ENCODE measurements around the gene PLD2. TPM values are rescaled to one million over a fixed set of nuclear protein-coding genes. Genes with fewer than 3 reads are reported as not detected.

The PLD2 gene
- total and polyA plus RNA-seq, 2 donors (not counting 1 experiment from before 2014, with no cell fraction given), result 53.1 to 69.2 TPM

GRCh38 chr17:4789701-4789950 lies 17.3 kb upstream of the PLD2 start:
- ATAC-seq (ENCODE audit: low read depth) (no peak), DNase-seq (no peak)
- peak overlapping the region; percentile 95 for H3K4me2 ChIP-seq (replicated peaks; ENCODE audit: low read depth, low read length, poor library complexity, severe bottlenecking)
- H3K4me3 Mint-ChIP-seq, result peak overlapping the region; percentile 94
- H3K27ac ChIP-seq (ENCODE audit: low read length in 2 of 2), result no peak overlapping the region
- 0% methylated on average over 25 of the region's 25 CpGs for WGBS (ENCODE audit: insufficient coverage)
- H2AFZ ChIP-seq (ENCODE audit: insufficient read depth, low read depth, low read length, poor library complexity, severe bottlenecking), result peak overlapping the region; percentile 86
- H3K27me3 Mint-ChIP-seq, result peaks cover 27% of the 10 kb centered on the region
- H3K27me3 ChIP-seq (replicated peaks in 1 of 4; ENCODE audit: control extremely low read depth in 1 of 4, control insufficient read depth in 3 of 4, insufficient read depth in 4 of 4, low read length in 3 of 4), result peaks cover 0 to 47% (median 29%) of the 10 kb centered on the region in 4 experiments
- peak overlapping the region in 4 of 5 experiments; percentile 55 to 70 (median 63) for H3K4me3 ChIP-seq (ENCODE audit: control extremely low read depth in 1 of 5, extremely low read depth in 1 of 5, insufficient read depth in 1 of 5, low read depth in 2 of 5, low read length in 4 of 5)
- H3K9ac ChIP-seq (ENCODE audit: low read length), result peak overlapping the region; percentile 70
- no peaks in the 10 kb centered on the region for H4K20me1 ChIP-seq (ENCODE audit: control insufficient read depth, insufficient read depth, low read length, poor library complexity, severe bottlenecking)
- no peaks in the 10 kb centered on the region for H3K36me3 ChIP-seq (replicated peaks in 1 of 2; ENCODE audit: control extremely low read depth in 1 of 2, control insufficient read depth in 1 of 2, extremely low read depth in 1 of 2, insufficient read depth in 2 of 2, low read length in 1 of 2)
- peaks cover 30% of the 10 kb centered on the region for H3K4me1 Mint-ChIP-seq
- H3K79me2 ChIP-seq (ENCODE audit: control insufficient read depth, insufficient read depth, low read length), result no peaks in the 10 kb centered on the region
- peaks cover 28 to 34% of the 10 kb centered on the region in 2 donors for H3K4me1 ChIP-seq (ENCODE audit: control insufficient read depth in 2 of 2, insufficient read depth in 2 of 2, low read length in 2 of 2)
- peaks cover 0 to 27% (median 0%) of the 10 kb centered on the region in 3 donors for H3K9me3 ChIP-seq (ENCODE audit: control extremely low read depth in 1 of 3, control insufficient read depth in 2 of 3, insufficient read depth in 1 of 3, low read length in 2 of 3)
- H3K9me3 Mint-ChIP-seq (ENCODE audit: insufficient read depth), result no peaks in the 10 kb centered on the region
- POLR2A ChIA-PET, result interaction anchor here (0.8 to 1.7 kb wide), 7 partner anchors 17 to 178 kb away, joined by 3 to 5 read pairs (median 4); partner anchors contain the start of genes MED11, MINK1, PFN1 and PLD2
- CTCF ChIA-PET, result interaction anchor here (0.6 to 3.2 kb wide), 21 partner anchors 12 to 150 kb away, joined by 3 to 36 read pairs (median 5); partner anchors contain the start of genes ARRB2, C17orf114, CHRNE and CXCL16
- TF ChIP-seq EZH2 (IDR thresholded peaks at IDR 0.05; ENCODE audit: borderline replicate concordance, insufficient read depth, low read depth, low read length, poor library complexity, severe bottlenecking), result no peak
- TF ChIP-seq, protein P1, sequence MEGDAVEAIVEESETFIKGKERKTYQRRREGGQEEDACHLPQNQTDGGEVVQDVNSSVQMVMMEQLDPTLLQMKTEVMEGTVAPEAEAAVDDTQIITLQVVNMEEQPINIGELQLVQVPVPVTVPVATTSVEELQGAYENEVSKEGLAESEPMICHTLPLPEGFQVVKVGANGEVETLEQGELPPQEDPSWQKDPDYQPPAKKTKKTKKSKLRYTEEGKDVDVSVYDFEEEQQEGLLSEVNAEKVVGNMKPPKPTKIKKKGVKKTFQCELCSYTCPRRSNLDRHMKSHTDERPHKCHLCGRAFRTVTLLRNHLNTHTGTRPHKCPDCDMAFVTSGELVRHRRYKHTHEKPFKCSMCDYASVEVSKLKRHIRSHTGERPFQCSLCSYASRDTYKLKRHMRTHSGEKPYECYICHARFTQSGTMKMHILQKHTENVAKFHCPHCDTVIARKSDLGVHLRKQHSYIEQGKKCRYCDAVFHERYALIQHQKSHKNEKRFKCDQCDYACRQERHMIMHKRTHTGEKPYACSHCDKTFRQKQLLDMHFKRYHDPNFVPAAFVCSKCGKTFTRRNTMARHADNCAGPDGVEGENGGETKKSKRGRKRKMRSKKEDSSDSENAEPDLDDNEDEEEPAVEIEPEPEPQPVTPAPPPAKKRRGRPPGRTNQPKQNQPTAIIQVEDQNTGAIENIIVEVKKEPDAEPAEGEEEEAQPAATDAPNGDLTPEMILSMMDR (IDR thresholded peaks at IDR 0.05), result no peak
- H3K27ac Mint-ChIP-seq, result peak overlapping the region; percentile 78
- intact Hi-C loops (cut with micrococcal nuclease), result no loop called here

- Histone ChIP-seq H3K9me3 (ENCODE audit: control extremely low read depth in 1 of 3, control insufficient read depth in 2 of 3, insufficient read depth in 1 of 3, low read length in 2 of 3) (peaks cover 0 to 27% (median 0%) of the 10 kb centered on the region in 3 donors), H3K4me2 (replicated peaks; ENCODE audit: low read depth, low read length, poor library complexity, severe bottlenecking) (peak overlapping the region; percentile 95), H3K4me1 (ENCODE audit: control insufficient read depth in 2 of 2, insufficient read depth in 2 of 2, low read length in 2 of 2) (peaks cover 28 to 33% of the 10 kb centered on the region in 2 donors), H3K27me3 (replicated peaks in 1 of 4; ENCODE audit: control extremely low read depth in 1 of 4, control insufficient read depth in 3 of 4, insufficient read depth in 4 of 4, low read length in 3 of 4) (peaks cover 0 to 44% (median 27%) of the 10 kb centered on the region in 4 experiments), H3K4me3 (ENCODE audit: control extremely low read depth in 1 of 5, extremely low read depth in 1 of 5, insufficient read depth in 1 of 5, low read depth in 2 of 5, low read length in 4 of 5) (peak overlapping the region; percentile 27 to 70 (median 63)), H3K27ac (ENCODE audit: low read length in 2 of 2) (peak overlapping the region in 1 of 2 donors; percentile 53), H2AFZ (ENCODE audit: insufficient read depth, low read depth, low read length, poor library complexity, severe bottlenecking) (peak overlapping the region; percentile 86), H3K79me2 (ENCODE audit: control insufficient read depth, insufficient read depth, low read length) (no peaks in the 10 kb centered on the region), H4K20me1 (ENCODE audit: control insufficient read depth, insufficient read depth, low read length, poor library complexity, severe bottlenecking) (no peaks in the 10 kb centered on the region), H3K9ac (ENCODE audit: low read length) (peak overlapping the region; percentile 70), H3K36me3 (replicated peaks in 1 of 2; ENCODE audit: control extremely low read depth in 1 of 2, control insufficient read depth in 1 of 2, extremely low read depth in 1 of 2, insufficient read depth in 2 of 2, low read length in 1 of 2) (no peaks in the 10 kb centered on the region)
- ChIA-PET POLR2A (interaction anchor here (0.8 to 1.7 kb wide), 9 partner anchors 16 to 177 kb away, joined by 3 to 5 read pairs (median 3); partner anchors contain the start of genes MED11, MINK1, PFN1 and PLD2), CTCF (interaction anchor here (0.6 to 3.2 kb wide), 28 partner anchors 9 to 151 kb away, joined by 3 to 36 read pairs (median 5); partner anchors contain the start of genes ARRB2, C17orf114, CHRNE and CXCL16)
- intact Hi-C loops (cut with micrococcal nuclease), result loop anchor here (1.0 to 10.0 kb wide), 5 partner anchors 17 to 225 kb away; partner anchors contain the start of genes ARRB2, GGT6, MED11 and PLD2
- peak overlapping the region; percentile 94 for H3K4me3 Mint-ChIP-seq
- peaks cover 30% of the 10 kb centered on the region for H3K4me1 Mint-ChIP-seq
- peak overlapping the region; percentile 93 for H3K27ac Mint-ChIP-seq
- DNase-seq (peak; percentile 89), ATAC-seq (ENCODE audit: low read depth) (peak; percentile 94)
- H3K27me3 Mint-ChIP-seq, result peaks cover 27% of the 10 kb centered on the region
- TF ChIP-seq, protein P1 (IDR thresholded peaks at IDR 0.05), result peak; percentile 81
- no peak for TF ChIP-seq EZH2 (IDR thresholded peaks at IDR 0.05; ENCODE audit: borderline replicate concordance, insufficient read depth, low read depth, low read length, poor library complexity, severe bottlenecking)
- under 1% methylated on average over 89 of the region's 91 CpGs for WGBS (ENCODE audit: insufficient coverage)
- no peaks in the 10 kb centered on the region for H3K9me3 Mint-ChIP-seq (ENCODE audit: insufficient read depth)
Measured at GRCh38 chr17:4789951-4790704, 16.8 kb upstream of the PLD2 start.

All from B cell (primary cell).